Activated effector memory CD4-positive, alpha-beta T cell treated with anti-CD3 and anti-CD28 coated beads, Interleukin-2, amount 50 U/mL, for 16 hours (primary cell): ENCODE data around the gene CNTN5.

Experiments
- DNase-seq: peaks from one replicate; pipeline ENCODE4 v3.0.0-alpha.2; 2020

The CNTN5 gene

GRCh38 chr11:100359281-100359680, 1338.5 kb downstream of the CNTN5 start:
- DNase-seq: no peak

DNA sequence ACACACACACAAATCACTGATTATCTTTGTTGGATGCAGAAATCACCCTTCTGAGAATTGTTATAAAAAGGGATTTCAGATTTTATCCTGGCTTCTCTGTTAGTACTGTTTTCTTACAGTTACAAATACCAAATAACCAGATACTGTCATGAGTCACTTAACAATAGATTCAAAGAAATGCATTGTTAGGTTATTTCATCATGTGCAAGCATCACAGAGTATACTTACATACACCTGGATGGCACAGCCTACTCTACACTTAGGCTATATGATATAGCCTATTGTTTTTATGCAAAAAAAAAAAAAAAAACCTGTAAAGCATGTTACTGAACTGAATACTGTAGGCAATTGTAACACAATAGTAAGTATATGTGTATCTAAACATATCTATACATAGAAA, 1347.1 kb downstream of the CNTN5 start:
- DNase-seq: no peak

GRCh38 chr11:100383357-100383865, 1362.7 kb downstream of the CNTN5 start:
- no peak for DNase-seq

- no peak for DNase-seq
These were observed 1375.5 kb downstream of the CNTN5 start for GRCh38 chr11:100396266-100396665.

GRCh38 chr11:100397401-100397800, 1376.7 kb downstream of the CNTN5 start:
- no peak for DNase-seq

- no peak for DNase-seq
These were observed 1383.1 kb downstream of the CNTN5 start for GRCh38 chr11:100403816-100404215.

DNA sequence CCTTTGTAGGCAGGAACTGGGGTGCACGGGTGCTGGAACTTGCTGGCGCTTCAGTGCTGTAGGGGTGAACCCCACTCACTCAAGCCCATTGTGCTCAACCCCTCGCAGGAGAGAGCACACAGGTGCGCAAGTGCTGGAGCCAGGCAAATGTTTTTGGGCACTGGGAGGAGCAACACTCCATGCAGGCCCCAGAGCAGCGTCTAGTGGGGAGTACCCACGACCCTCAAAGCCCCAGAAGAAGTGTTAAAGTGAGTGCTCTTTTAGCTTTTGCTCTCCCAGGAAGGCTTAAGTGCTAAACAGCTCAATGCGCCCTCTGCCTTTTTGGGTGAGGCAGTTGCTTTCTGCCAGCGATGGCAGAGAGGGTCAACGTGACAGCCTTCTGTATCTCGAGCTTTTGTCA, 1384.2 kb downstream of the CNTN5 start:
- no peak for DNase-seq
